Body of pancreas (tissue), 4 donors: Measurements from ENCODE around the gene IER3IP1. TPM values are rescaled to one million over a fixed set of nuclear protein-coding genes. Genes with fewer than 3 reads are reported as not detected.
"Not testable (repeated sequence)": the region's sequence is repeated elsewhere in the genome, so short reads cannot be mapped to it uniquely, and the experiment has no call there.

Source experiments
- ATAC-seq: fragments of 150-250 bp; one replicate; pipeline ENCODE4 v1.9.1; 2016
- DNase-seq, 4 donors: peaks; one replicate each; pipeline ENCODE4 v3.0.0-alpha.2; 2019
- H3K27ac ChIP-seq, 4 donors: fragments of 200-600 bp; sonication (generic); 1 replicate in 3 of 4; 2 replicates in 1 of 4; pipeline versions ENCODE4 v1.5.1 to v1.6.1; 2016 to 2019; ENCODE audit warnings: mild to moderate bottlenecking in 1 of 4, mixed read lengths in 1 of 4, moderate library complexity in 1 of 4
- H3K27me3 ChIP-seq, 2 donors: fragments of 200-600 bp; sonication (generic); one replicate each; pipeline ENCODE4 v1.6.0; 2016; ENCODE audit warnings: mild to moderate bottlenecking in 1 of 2
- H3K36me3 ChIP-seq, 2 donors: fragments of 200-600 bp; sonication (generic); replicated peaks in 1 of 2; 2 replicates each; pipeline ENCODE4 v1.5.1; 2016; ENCODE audit warnings: low read depth in 2 of 2; ENCODE audit not compliant: insufficient read depth in 1 of 2
- H3K4me1 ChIP-seq: fragments of 200-600 bp; sonication (generic); one replicate; pipeline ENCODE4 v1.6.0; 2016
- H3K4me3 ChIP-seq, 2 donors: fragments of 200-600 bp; sonication (generic); 1 replicate in 1 of 2; 2 replicates in 1 of 2; pipeline ENCODE4 v1.5.1; 2016 to 2019
- H3K9me3 ChIP-seq, 3 donors: fragments of 200-600 bp; sonication (generic); 1 replicate in 2 of 3; 2 replicates in 1 of 3; pipeline ENCODE4 v1.5.1; 2016
- CTCF ChIP-seq, 7 experiments: fragments of 450-650 bp in 4 of 7; fragments of 200-600 bp in 3 of 7; sonication (generic) in 3 of 7; IDR thresholded peaks; one replicate each; pipeline ENCODE4 v1.5.1; 2016 to 2019; ENCODE audit warnings: antibody characterized with exemption in 7 of 7
- POLR2A ChIP-seq, 3 donors: fragments of 450-650 bp; IDR thresholded peaks; one replicate each; pipeline ENCODE4 v1.6.1; 2016; ENCODE audit warnings: antibody characterized with exemption in 3 of 3, mild to moderate bottlenecking in 2 of 3
- WGBS, 2 donors: methylation state at CpG; one replicate each; pipeline ENCODE4 v1.1.5; 2017; 5-methylcytosine and 5-hydroxymethylcytosine counted together
- intact Hi-C: fragments of 100-400 bp; cut with DNase I; formaldehyde crosslinking; loops from one replicate; pipeline ENCODE4 v1.15.1; 2023
- total RNA-seq, 2 donors: library from RNA; depleted of rRNA; stranded (reverse); fragments of >200 nt; gene quantifications; one replicate each; pipeline ENCODE4 v1.1.0, GENCODE V29; 2016

Gene IER3IP1
- total RNA-seq, 2 donors from 2014 or later, result 5.6 to 8.0 TPM

GRCh38 chr18:47184419-47185050, 8.4 kb upstream of the IER3IP1 start:
- Histone ChIP-seq H3K4me1 (no peaks in the 10 kb centered on the region), H3K9me3 (no peaks in the 10 kb centered on the region), H3K4me3 (no peak overlapping the region), H3K27me3 (no peaks in the 10 kb centered on the region), H3K36me3 (no peaks in the 10 kb centered on the region), H3K27ac (peak overlapping the region in 1 of 4 donors; percentile 6)
- 38 to 61% methylated on average over 5 of the region's 5 CpGs for WGBS, 2 donors
- TF ChIP-seq CTCF (IDR thresholded peaks at IDR 0.05) (no peak), POLR2A (IDR thresholded peaks at IDR 0.05) (no peak)
- ATAC-seq, result peak; percentile 95
- DNase-seq, result peak; percentile 56 to 91 (median 80)
- intact Hi-C loops, result no loop called here

- ATAC-seq, H3K4me3 ChIP-seq, H3K4me1 ChIP-seq, DNase-seq, H3K9me3 ChIP-seq, H3K27ac ChIP-seq, intact Hi-C loops, H3K27me3 ChIP-seq, H3K36me3 ChIP-seq: not testable (repeated sequence)
- 80 to 82% methylated on average over 2 to 5 of the region's 5 CpGs for WGBS, 2 donors
These were observed 6.0 kb upstream of the IER3IP1 start for GRCh38 chr18:47182156-47182555.

GRCh38 chr18:47180765-47181164, 4.6 kb upstream of the IER3IP1 start:
- TF ChIP-seq POLR2A (IDR thresholded peaks at IDR 0.05) (no peak), CTCF (IDR thresholded peaks at IDR 0.05) (no peak)
- 75 to 77% methylated on average over 3 of the region's 3 CpGs for WGBS, 2 donors
- H3K27ac ChIP-seq, result no peak overlapping the region
- no peaks in the 10 kb centered on the region for H3K36me3 ChIP-seq
- no peak for ATAC-seq
- no peaks in the 10 kb centered on the region for H3K4me1 ChIP-seq
- no peaks in the 10 kb centered on the region for H3K9me3 ChIP-seq
- H3K27me3 ChIP-seq, result no peaks in the 10 kb centered on the region
- H3K4me3 ChIP-seq, result no peak overlapping the region
- intact Hi-C loops, result no loop called here
- DNase-seq, result no peak

- Histone ChIP-seq H3K4me3 (no peak overlapping the region), H3K9me3 (no peaks in the 10 kb centered on the region), H3K27ac (no peak overlapping the region), H3K4me1 (peaks cover 5% of the 10 kb centered on the region), H3K27me3 (no peaks in the 10 kb centered on the region), H3K36me3 (no peaks in the 10 kb centered on the region)
- DNase-seq, result no peak
- ATAC-seq, result no peak
- no peak for TF ChIP-seq CTCF (IDR thresholded peaks at IDR 0.05)
- no peak for TF ChIP-seq POLR2A (IDR thresholded peaks at IDR 0.05)
- intact Hi-C loops, result no loop called here
- WGBS, 2 donors, result 42% methylated on average over 4 of the region's 4 CpGs
These were observed 3.4 kb upstream of the IER3IP1 start for GRCh38 chr18:47179520-47179919.

GRCh38 chr18:47175283-47175897, 774 bp downstream of the IER3IP1 start:
- no peaks in the 10 kb centered on the region for H3K9me3 ChIP-seq
- 0 to 3% methylated on average over 23 to 24 of the region's 24 CpGs for WGBS, 2 donors
- peak overlapping the region; percentile 40 to 75 for H3K4me3 ChIP-seq
- peak; percentile 20 for ATAC-seq
- H3K4me1 ChIP-seq, result peaks cover 17% of the 10 kb centered on the region
- no peaks in the 10 kb centered on the region for H3K36me3 ChIP-seq
- no peaks in the 10 kb centered on the region for H3K27me3 ChIP-seq
- TF ChIP-seq CTCF (IDR thresholded peaks at IDR 0.05) (no peak), POLR2A (IDR thresholded peaks at IDR 0.05) (no peak)
- DNase-seq, result peak in 2 of 4 donors; percentile 16 to 37
- intact Hi-C loops, result no loop called here
- peak overlapping the region; percentile 45 to 86 (median 78) for H3K27ac ChIP-seq
